Islet precursor cell (in vitro differentiated cells): ENCODE measurements around the gene BIRC3.

Experiments used
- DNase-seq: peaks from one replicate; pipeline ENCODE4 v3.0.0-alpha.2; 2018

BIRC3 gene

GRCh38 chr11:102317099-102317767 is at the start of gene BIRC3:
BIRC3 (plus strand) TSS chr11:102317484; CDS start chr11:102324510, 7,026 bp downstream.
- DNase-seq = peak; percentile 84

- DNase-seq = no peak
Measured at GRCh38 chr11:102267609-102268008, 49.7 kb upstream of the BIRC3 start.

GRCh38 chr11:102268083-102268984 is 49.0 kb upstream of the BIRC3 start:
- peak; percentile 97 for DNase-seq

- no peak for DNase-seq
Measured at GRCh38 chr11:102268985-102269470, 48.3 kb upstream of the BIRC3 start.

- DNase-seq = no peak
Measured at GRCh38 chr11:102269927-102270326, 47.4 kb upstream of the BIRC3 start.

- DNase-seq = no peak
Measured at GRCh38 chr11:102272047-102272824, 45.0 kb upstream of the BIRC3 start.

- DNase-seq = no peak
Measured at GRCh38 chr11:102274628-102275027, 42.7 kb upstream of the BIRC3 start.

GRCh38 chr11:102276362-102276761 is 40.9 kb upstream of the BIRC3 start:
- DNase-seq = no peak

GRCh38 chr11:102276783-102277182 is 40.5 kb upstream of the BIRC3 start:
- peak; percentile 68 for DNase-seq

- DNase-seq = no peak
Measured at GRCh38 chr11:102279641-102280170, 37.6 kb upstream of the BIRC3 start.

GRCh38 chr11:102280245-102280833 is 36.9 kb upstream of the BIRC3 start:
- no peak for DNase-seq

GRCh38 chr11:102283116-102283485 is 34.2 kb upstream of the BIRC3 start:
- DNase-seq = no peak

- DNase-seq = no peak
Measured at GRCh38 chr11:102284008-102284407, 33.3 kb upstream of the BIRC3 start.

- no peak for DNase-seq
Measured at GRCh38 chr11:102286292-102286691, 31.0 kb upstream of the BIRC3 start.

GRCh38 chr11:102287964-102288724 is 29.1 kb upstream of the BIRC3 start:
- DNase-seq = no peak

GRCh38 chr11:102288725-102289083 is 28.6 kb upstream of the BIRC3 start:
- no peak for DNase-seq

GRCh38 chr11:102289592-102289991 is 27.7 kb upstream of the BIRC3 start:
- DNase-seq = no peak

GRCh38 chr11:102291831-102292230 is 25.5 kb upstream of the BIRC3 start:
- no peak for DNase-seq

- DNase-seq = no peak
Measured at GRCh38 chr11:102292933-102293332, 24.4 kb upstream of the BIRC3 start.

- no peak for DNase-seq
Measured at GRCh38 chr11:102293873-102294601, 23.2 kb upstream of the BIRC3 start.

GRCh38 chr11:102295045-102295444 is 22.2 kb upstream of the BIRC3 start:
- DNase-seq = no peak
